ENCODE results near the gene USB1. TPM values are rescaled to one million over a fixed set of nuclear protein-coding genes. Genes with fewer than 3 reads are reported as not detected.

USB1 gene, protein sequence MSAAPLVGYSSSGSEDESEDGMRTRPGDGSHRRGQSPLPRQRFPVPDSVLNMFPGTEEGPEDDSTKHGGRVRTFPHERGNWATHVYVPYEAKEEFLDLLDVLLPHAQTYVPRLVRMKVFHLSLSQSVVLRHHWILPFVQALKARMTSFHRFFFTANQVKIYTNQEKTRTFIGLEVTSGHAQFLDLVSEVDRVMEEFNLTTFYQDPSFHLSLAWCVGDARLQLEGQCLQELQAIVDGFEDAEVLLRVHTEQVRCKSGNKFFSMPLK
- total RNA-seq (2014; rRNA removed; shearing (Covaris generic)): 11.3 and 13.8 TPM in 2 replicates

DNA sequence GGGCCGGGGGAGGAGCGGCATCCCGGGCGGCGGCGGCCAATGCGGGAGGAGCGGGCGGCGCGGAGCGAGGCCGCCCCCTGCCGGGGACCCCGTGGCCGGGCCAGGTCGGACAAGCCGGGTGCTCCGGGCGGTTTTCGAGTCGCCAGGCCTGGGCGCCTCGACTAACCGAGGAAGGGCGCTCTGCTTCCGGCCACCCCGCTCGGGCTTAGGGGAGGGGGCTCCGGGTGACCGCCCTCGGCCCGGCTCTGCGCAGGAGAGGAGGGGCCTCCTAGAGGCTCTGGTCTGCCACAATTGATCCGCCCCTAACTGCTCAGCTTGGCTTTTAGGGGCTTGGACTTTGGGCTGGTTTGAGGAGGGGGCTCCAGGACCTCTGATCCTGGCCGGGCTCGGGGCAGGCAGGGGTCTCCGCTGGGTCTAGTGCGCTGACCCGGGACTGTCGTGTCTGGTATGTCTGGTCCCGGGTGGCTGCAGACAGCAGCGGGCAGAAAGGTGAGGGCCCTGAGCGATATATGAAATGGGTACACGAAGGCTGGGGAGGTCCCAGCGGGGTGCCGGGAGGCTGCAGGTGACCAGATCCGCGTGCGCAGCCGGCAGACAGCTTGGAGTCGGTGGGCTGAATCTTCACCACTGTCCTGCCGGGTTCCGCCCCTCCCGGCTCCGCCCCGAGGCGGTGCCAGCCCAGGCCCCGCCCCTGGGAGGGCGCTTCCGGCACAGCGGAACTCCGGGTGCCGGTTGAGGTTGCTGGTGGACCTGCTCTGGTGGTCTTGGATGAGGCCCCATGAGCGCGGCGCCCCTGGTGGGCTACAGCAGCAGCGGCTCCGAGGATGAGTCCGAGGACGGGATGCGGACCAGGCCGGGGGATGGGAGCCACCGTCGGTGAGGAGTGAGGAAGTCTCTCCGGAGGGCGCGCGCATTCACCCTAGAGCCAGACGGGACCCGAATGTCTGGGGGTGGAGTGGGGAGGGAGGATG lies at the start of gene USB1:
USB1 (plus strand) TSS at position 702 of the 971 bp plus-strand sequence; CDS start at position 779, 77 bp downstream.

DNA sequence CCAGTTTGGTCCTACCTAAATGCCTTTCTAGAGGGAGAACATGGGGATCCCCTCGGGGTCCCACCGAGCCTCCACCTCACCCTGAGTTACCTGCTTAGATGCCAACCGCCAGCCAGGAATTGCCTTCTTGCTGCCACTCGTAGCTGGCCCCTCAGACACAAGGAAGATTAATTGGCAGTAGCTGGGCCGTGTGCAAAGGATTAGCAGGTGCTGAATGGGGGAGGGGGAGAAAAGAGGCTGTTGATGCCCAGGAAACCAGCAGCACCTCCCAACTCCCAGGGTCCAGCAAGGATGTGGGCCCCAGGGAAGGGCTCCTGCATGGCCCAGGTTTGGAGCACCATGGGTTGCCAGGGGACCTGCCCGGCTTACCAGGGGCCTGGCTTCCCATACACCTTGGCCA lies 30.2 kb upstream of the USB1 start, which contains the start of gene CNGB1:
CNGB1 (minus strand) TSS at position 159 of the 400 bp plus-strand sequence. CDS start 3,842 bp downstream, outside the sequence.

DNA sequence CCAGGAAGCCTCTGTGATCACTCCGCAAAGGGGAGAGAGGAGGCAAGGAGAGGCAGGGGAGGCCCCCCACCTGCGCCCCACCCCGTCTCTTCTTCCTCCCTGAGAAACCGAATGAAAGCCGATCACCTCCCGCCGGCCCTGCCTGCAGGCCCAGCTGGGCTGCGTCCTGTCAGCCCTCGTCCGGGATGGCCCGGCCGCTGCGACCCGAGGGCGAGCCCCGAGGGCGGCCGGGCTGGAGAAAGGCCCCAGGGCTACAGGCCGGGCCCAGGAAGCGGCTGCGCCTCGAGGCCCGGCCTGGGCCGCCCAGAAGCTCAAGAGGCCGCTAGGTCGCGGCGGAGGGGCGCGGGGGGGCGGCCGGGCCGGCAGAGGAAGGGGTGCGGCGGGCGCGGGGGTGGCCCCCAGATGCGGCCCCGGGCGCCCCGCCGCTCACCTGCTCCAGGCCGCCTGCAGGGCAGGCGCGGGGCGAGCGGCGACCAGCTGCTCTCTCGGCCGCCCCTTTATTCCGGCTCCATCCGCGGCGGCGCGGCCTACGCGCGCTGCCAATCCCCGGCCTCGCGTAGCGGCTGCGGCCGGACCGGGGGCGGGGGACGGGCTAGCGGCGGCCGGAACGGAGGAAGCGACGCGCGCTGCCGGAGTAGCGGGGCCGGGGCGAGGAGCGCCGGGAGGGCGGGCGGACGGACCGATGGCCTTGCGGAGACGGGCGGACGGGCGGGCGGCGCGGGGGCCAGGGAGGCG lies 1.1 kb upstream of the USB1 start, which contains the start of gene ZNF319:
ZNF319 (minus strand) TSS at position 702 of the 735 bp plus-strand sequence. CDS start 2,407 bp downstream, outside the sequence.

DNA sequence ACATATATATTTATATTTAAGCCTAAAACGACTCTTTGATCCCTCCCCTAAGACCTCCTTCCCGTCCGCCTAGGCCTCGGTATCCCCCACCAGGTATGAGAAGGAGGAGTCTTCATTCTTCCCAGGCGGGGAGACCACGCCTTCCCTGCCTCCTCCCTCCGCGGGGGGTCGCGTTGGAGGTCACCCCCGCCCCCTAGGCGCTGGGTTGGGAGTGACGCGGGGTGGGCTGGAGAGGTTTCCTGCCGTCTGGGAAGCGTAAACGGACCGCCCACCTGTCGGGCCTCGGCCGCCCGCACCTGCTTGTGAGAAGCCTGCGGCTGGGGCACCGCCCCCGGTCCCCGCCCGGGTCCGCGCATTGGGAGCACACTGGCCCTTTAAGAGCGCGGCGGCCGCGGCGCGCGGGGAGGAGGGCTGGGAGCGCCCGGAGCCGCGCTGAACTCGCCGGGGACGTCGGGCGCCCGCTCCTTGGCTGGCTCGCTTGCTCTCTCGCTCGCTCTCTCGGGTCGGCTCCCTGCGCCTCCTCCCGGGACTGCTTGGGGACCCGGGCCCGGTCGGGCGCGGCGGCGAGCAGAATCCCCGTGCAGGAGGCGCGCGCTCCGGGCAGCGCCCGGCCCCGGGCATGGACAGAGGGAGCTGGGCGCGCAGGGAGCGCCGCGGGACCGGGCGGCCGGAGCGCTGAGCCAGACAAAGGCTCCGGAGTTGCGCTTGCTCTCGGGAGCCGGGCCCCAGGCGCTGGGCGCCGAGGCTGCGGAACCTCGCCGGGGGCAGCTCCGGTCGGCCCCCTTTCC lies 24.3 kb downstream of the USB1 start, which contains the start of gene MMP15:
MMP15 (plus strand) TSS at position 404 of the 788 bp plus-strand sequence. CDS start 597 bp downstream, outside the sequence.

Other genes with a start within 250 kb of the USB1 start
- 158 and 172 TPM in 2 replicates for gene KIFC3, start 198.9 kb upstream of the USB1 start, total RNA-seq (2014; rRNA removed; shearing (Covaris generic))
- gene CNGB1, start 30.3 kb upstream of the USB1 start, total RNA-seq (2014; rRNA removed; shearing (Covaris generic)): not detected in 2 replicates
- gene ZNF319, start 735 bp upstream of the USB1 start, total RNA-seq (2014; rRNA removed; shearing (Covaris generic)): 2.0 and 2.8 TPM in 2 replicates
- gene MMP15, start 24.3 kb downstream of the USB1 start, total RNA-seq (2014; rRNA removed; shearing (Covaris generic)): 4.9 and 5.5 TPM in 2 replicates
- gene CFAP20, start 128.0 kb downstream of the USB1 start, total RNA-seq (2014; rRNA removed; shearing (Covaris generic)): 62.6 and 71.0 TPM in 2 replicates
- 23.3 and 25.8 TPM in 2 replicates for gene CSNK2A2, start 196.7 kb downstream of the USB1 start, total RNA-seq (2014; rRNA removed; shearing (Covaris generic))